GM23248 (cell line): ENCODE measurements around the gene DENND1A. TPM values are rescaled to one million over a fixed set of nuclear protein-coding genes. Genes with fewer than 3 reads are reported as not detected.

Source experiments
- DNase-seq: peaks from one replicate; pipeline ENCODE4 v3.0.0-alpha.2; 2015
- H2AFZ ChIP-seq: fragments of 200-600 bp; sonication (generic); 2 replicates; pipeline ENCODE4 v1.6.1; 2016; ENCODE audit warnings: antibody characterized with exemption
- H3F3A ChIP-seq: fragments of 200-600 bp; sonication (generic); 2 replicates; pipeline ENCODE4 v1.6.1; 2016; ENCODE audit warnings: mild to moderate bottlenecking, antibody characterized with exemption, mixed run types; ENCODE audit not compliant: insufficient read depth
- H3K27ac ChIP-seq: fragments of 200-600 bp; sonication (generic); 2 replicates; pipeline ENCODE4 v1.5.1; 2016; ENCODE audit warnings: mild to moderate bottlenecking
- H3K27me3 ChIP-seq: fragments of 200-600 bp; sonication (generic); replicated peaks from 2 replicates; pipeline ENCODE4 v1.6.1; 2016; ENCODE audit warnings: mild to moderate bottlenecking; ENCODE audit not compliant: insufficient read depth
- H3K36me3 ChIP-seq: fragments of 200-600 bp; sonication (generic); 2 replicates; pipeline ENCODE4 v1.6.1; 2016; ENCODE audit warnings: low read depth, mild to moderate bottlenecking
- H3K4me1 ChIP-seq: fragments of 200-600 bp; sonication (generic); 2 replicates; pipeline ENCODE4 v1.6.1; 2016; ENCODE audit warnings: mild to moderate bottlenecking; ENCODE audit not compliant: insufficient read depth
- H3K4me2 ChIP-seq: fragments of 200-600 bp; sonication (generic); one replicate; pipeline ENCODE4 v1.6.1; 2016; ENCODE audit warnings: mild to moderate bottlenecking; ENCODE audit not compliant: unreplicated experiment
- H3K4me3 ChIP-seq: fragments of 200-600 bp; sonication (generic); 2 replicates; pipeline ENCODE4 v1.5.1; 2016; ENCODE audit warnings: mild to moderate bottlenecking
- H3K79me2 ChIP-seq: fragments of 200-600 bp; sonication (generic); 2 replicates; pipeline ENCODE4 v1.6.1; 2016; ENCODE audit warnings: mild to moderate bottlenecking; ENCODE audit not compliant: insufficient read depth
- H3K9ac ChIP-seq: fragments of 200-600 bp; sonication (generic); 2 replicates; pipeline ENCODE4 v1.6.1; 2016; ENCODE audit warnings: mild to moderate bottlenecking
- H3K9me2 ChIP-seq: fragments of 200-600 bp; sonication (generic); 2 replicates; pipeline ENCODE4 v1.6.1; 2016; ENCODE audit warnings: mixed run types, mild to moderate bottlenecking, moderate library complexity; ENCODE audit not compliant: insufficient read depth
- H3K9me3 ChIP-seq: fragments of 200-600 bp; sonication (generic); one replicate; pipeline ENCODE4 v1.6.1; 2017; ENCODE audit warnings: low read depth
- H4K20me1 ChIP-seq: fragments of 200-600 bp; sonication (generic); 2 replicates; pipeline ENCODE4 v1.6.0; 2016; ENCODE audit not compliant: insufficient read depth
- EZH2 ChIP-seq: fragments of 200-600 bp; sonication (generic); IDR thresholded peaks from 2 replicates; pipeline ENCODE4 v1.6.1; 2018; ENCODE audit warnings: antibody characterized with exemption, mild to moderate bottlenecking; ENCODE audit not compliant: insufficient read depth, poor library complexity, severe bottlenecking
- EZH2phosphoT487 ChIP-seq: fragments of 200-600 bp; sonication (generic); IDR thresholded peaks from 2 replicates; pipeline ENCODE4 v1.6.1; 2018; ENCODE audit warnings: antibody characterized with exemption, moderate library complexity, mild to moderate bottlenecking, low read depth; ENCODE audit not compliant: insufficient read depth
- WGBS, 2 experiments: methylation state at CpG; one replicate each; pipeline ENCODE4 v1.1.6; 2015 to 2017; ENCODE audit warnings: low lambda C conversion rate in 2 of 2, low coverage in 1 of 2; ENCODE audit errors: missing lambda C conversion rate in 2 of 2; 5-methylcytosine and 5-hydroxymethylcytosine counted together
- in situ Hi-C: fragments of 300-500 bp; cut with MboI; formaldehyde crosslinking; loops from 2 replicates; pipeline ENCODE4 v1.15.0; 2020
- polyA plus RNA-seq: library from polyadenylated mRNA; unstranded; fragments of >200 nt; fragmentation: Nextera tagmentation; extraction: Ambion mirVana; gene quantifications from 2 replicates; pipeline ENCODE4 v1.2.1, GENCODE V29; 2016
- total RNA-seq: library from RNA; depleted of rRNA; stranded (reverse); fragments of >200 nt; shearing (Covaris generic); gene quantifications from 2 replicates; pipeline ENCODE4 v1.2.3, GENCODE V29; 2014

DENND1A gene
- total and polyA plus RNA-seq, 2 experiments from 2014 or later: 13.2 to 16.4 TPM

DNA sequence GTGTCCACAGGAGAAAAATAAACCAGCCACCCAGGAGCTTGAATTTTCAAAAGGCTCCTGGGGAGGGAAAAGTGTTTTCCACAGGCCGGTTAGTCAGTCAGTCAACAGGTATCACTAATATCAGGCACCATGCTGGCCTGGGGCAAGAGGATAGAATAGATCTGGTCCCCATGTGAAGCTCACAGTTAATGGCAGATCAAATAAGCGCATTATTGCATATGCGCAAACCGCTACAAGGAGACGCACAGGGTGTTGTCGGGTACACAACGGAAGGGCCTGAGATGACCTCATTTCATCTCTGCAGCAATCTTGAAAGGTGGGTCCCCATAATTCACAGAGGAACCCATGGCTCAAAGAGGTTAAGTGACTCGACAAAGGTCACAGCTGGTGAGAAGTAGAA is 313.2 kb downstream of the DENND1A start:
- no peaks in the 10 kb centered on the region for H3K36me3 ChIP-seq
- H3K4me3 ChIP-seq: no peak overlapping the region
- no peak for TF ChIP-seq EZH2
- TF ChIP-seq EZH2phosphoT487: no peak
- H3K79me2 ChIP-seq: no peaks in the 10 kb centered on the region
- in situ Hi-C loops: no loop called here
- H3K9me2 ChIP-seq: no peaks in the 10 kb centered on the region
- H3K4me1 ChIP-seq: 0 out of 2 replicates have a peak, but pooled peaks cover under 1% of the 10 kb centered on the region
- H2AFZ ChIP-seq: no peak overlapping the region
- WGBS, 2 experiments: 97 to 99% methylated on average over 8 of the region's 8 CpGs
- H4K20me1 ChIP-seq: no peaks in the 10 kb centered on the region
- H3F3A ChIP-seq: peaks cover 6% of the 10 kb centered on the region; the same call in 1 of the 2 replicates
- no peaks in the 10 kb centered on the region for H3K27me3 ChIP-seq
- H3K27ac ChIP-seq: no peak overlapping the region
- no peak for DNase-seq
- H3K4me2 ChIP-seq: no peak overlapping the region
- H3K9me3 ChIP-seq: no peaks in the 10 kb centered on the region
- H3K9ac ChIP-seq: no peak overlapping the region

DNA sequence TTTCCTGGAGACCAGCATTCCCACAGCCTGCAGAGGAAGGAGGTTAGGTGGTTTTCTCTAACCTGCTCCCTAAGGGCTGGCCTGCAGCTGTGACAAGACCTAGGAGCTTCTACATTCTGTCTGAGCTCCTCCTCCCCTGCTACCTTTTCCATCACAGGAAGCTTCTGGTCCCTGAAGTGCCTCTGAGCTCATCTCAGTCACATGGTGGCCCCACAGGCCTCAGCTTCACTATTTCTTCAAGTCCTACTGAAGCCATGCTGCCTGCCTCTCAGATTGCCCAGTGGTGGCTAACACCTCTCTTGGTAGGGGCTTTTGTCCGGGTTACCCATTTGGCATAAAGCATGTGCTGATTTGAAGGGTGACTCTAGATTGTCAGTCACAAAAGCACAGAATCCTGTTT is 314.5 kb downstream of the DENND1A start:
- WGBS, 2 experiments: 100% methylated on average over 1 of the region's 1 CpG
- no peak for DNase-seq
- in situ Hi-C loops: no loop called here
- H4K20me1 ChIP-seq: no peaks in the 10 kb centered on the region
- H3K4me3 ChIP-seq: no peak overlapping the region
- no peak overlapping the region for H2AFZ ChIP-seq
- H3K9me2 ChIP-seq: no peaks in the 10 kb centered on the region
- H3K4me2 ChIP-seq: no peak overlapping the region
- no peak overlapping the region for H3K27ac ChIP-seq
- H3K36me3 ChIP-seq: no peaks in the 10 kb centered on the region
- peaks cover 16% of the 10 kb centered on the region; the same call in 1 of the 2 replicates for H3F3A ChIP-seq
- H3K4me1 ChIP-seq: peaks cover 9% of the 10 kb centered on the region; the same call in 1 of the 2 replicates
- TF ChIP-seq EZH2phosphoT487: no peak
- no peaks in the 10 kb centered on the region for H3K27me3 ChIP-seq
- no peaks in the 10 kb centered on the region for H3K9me3 ChIP-seq
- H3K9ac ChIP-seq: no peak overlapping the region
- no peaks in the 10 kb centered on the region for H3K79me2 ChIP-seq

DNA sequence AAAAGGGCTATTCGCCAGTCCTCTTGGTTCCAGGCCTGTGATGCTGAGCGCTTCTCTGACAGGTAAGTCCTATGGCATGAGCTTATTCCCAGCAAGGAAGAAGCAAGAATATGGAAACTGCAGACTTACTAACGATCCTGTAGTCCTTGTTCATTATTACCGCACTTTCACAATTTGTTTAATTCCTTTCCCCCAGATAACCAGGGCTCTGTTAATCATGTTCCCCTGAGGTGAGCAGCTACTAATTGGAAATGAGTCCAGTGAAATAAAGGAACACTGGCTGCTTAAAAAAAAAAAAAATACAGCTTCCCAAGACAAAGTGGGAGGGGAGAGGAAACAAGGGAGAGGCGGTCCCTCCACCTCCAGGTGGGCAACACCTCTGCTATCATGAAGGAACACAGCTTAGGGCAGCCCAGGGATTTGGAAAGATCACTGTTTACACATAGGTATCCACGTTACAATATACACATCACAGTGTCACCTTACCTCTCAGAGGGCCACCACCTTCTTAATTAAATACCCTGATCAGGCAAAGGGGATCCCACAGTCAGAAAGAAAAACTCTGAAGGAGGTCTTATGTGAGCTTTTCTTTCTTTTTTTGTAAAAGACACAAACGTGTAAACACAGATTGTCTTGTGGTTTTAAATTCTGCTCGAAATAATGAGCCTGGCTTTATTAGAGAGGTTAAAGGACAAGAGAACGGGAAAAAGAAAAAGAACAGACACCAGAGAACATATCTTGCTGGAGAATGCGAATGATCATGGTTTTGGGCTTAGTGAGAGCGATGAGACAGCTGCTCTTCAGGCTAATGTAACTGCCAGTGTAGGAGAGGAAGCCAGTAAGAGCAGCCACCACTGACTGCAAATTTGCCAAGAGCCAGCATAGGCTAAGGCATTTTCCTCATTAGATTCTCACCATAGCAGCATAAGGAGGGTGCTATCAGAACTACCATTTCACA is 315.3 kb downstream of the DENND1A start:
- H2AFZ ChIP-seq: no peak overlapping the region
- no peak overlapping the region for H3K27ac ChIP-seq
- H3K27me3 ChIP-seq: no peaks in the 10 kb centered on the region
- in situ Hi-C loops: no loop called here
- no peak overlapping the region for H3K4me2 ChIP-seq
- H3K9ac ChIP-seq: no peak overlapping the region
- H3F3A ChIP-seq: peaks cover 16% of the 10 kb centered on the region; the same call in 1 of the 2 replicates
- H3K79me2 ChIP-seq: no peaks in the 10 kb centered on the region
- no peaks in the 10 kb centered on the region for H3K9me3 ChIP-seq
- no peaks in the 10 kb centered on the region for H3K36me3 ChIP-seq
- TF ChIP-seq EZH2phosphoT487: no peak
- TF ChIP-seq EZH2: no peak
- 83 to 88% methylated on average over 11 of the region's 11 CpGs for WGBS, 2 experiments
- DNase-seq: no peak
- no peaks in the 10 kb centered on the region for H4K20me1 ChIP-seq
- H3K4me1 ChIP-seq: peaks cover 9% of the 10 kb centered on the region; the same call in 1 of the 2 replicates
- no peaks in the 10 kb centered on the region for H3K9me2 ChIP-seq
- no peak overlapping the region for H3K4me3 ChIP-seq

DNA sequence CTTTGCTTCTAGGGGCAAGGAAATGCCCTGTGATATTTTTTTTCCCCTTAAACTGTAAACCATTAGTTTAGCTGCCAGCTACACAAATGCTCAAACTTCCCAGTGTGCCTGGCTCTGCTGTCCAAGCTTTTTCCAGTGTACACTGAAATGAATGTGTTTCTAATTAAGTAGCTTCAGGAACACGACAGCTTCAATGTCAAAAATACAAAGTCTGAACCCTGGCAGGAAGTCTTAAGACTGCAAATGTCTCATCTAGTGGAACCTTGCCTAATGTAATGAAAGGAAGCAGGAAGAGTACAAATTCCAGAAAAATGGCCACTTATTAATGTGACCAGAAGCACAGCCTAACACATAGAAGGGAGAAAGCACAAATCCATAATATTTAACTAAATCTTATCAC is 318.7 kb downstream of the DENND1A start:
- H3K4me3 ChIP-seq: no peak overlapping the region
- no peak overlapping the region for H3K9ac ChIP-seq
- H3K4me1 ChIP-seq: peaks cover 9% of the 10 kb centered on the region; the same call in 1 of the 2 replicates
- no peaks in the 10 kb centered on the region for H3K9me2 ChIP-seq
- no peak overlapping the region for H2AFZ ChIP-seq
- no peaks in the 10 kb centered on the region for H3K36me3 ChIP-seq
- DNase-seq: peak; percentile 52
- H4K20me1 ChIP-seq: no peaks in the 10 kb centered on the region
- WGBS, 2 experiments: 0 to 5% methylated on average over 1 of the region's 1 CpG
- in situ Hi-C loops: no loop called here
- no peak overlapping the region for H3K27ac ChIP-seq
- no peaks in the 10 kb centered on the region for H3K27me3 ChIP-seq
- no peak for TF ChIP-seq EZH2phosphoT487
- TF ChIP-seq EZH2: no peak
- H3K9me3 ChIP-seq: no peaks in the 10 kb centered on the region
- H3F3A ChIP-seq: peaks cover 16% of the 10 kb centered on the region; the same call in 1 of the 2 replicates
- no peak overlapping the region for H3K4me2 ChIP-seq
- H3K79me2 ChIP-seq: no peaks in the 10 kb centered on the region
